ENCODE results near the gene ATOH7.

GRCh38 chr10:68222391-68222790, 9.5 kb downstream of the ATOH7 start:
- TF ChIP-seq CTCF (IDR thresholded peaks at IDR 0.05) (no peak), POLR2A (IDR thresholded peaks at IDR 0.05) (no peak)

Data from breast epithelium (tissue), 3 donors.